Measurements from ENCODE around the gene MINDY4. TPM values are rescaled to one million over a fixed set of nuclear protein-coding genes. Genes with fewer than 3 reads are reported as not detected.

The MINDY4 gene
- total and polyA plus RNA-seq, 2 of the 13 experiments (the other 11 are each of a cell fraction or from before 2014, with no cell fraction given): not detected

- Histone ChIP-seq H3K79me2 (ENCODE audit: insufficient read depth, low read length) (no peaks in the 10 kb centered on the region), H3K27ac (ENCODE audit: extremely low read length, insufficient read depth, low read length) (no peak within 1 kb of the TSS), H3K4me2 (ENCODE audit: low read depth, low read length) (no peak within 1 kb of the TSS), H3K36me3 (replicated peaks in 1 of 2; ENCODE audit: control insufficient read depth in 1 of 2, insufficient read depth in 2 of 2, low read length in 2 of 2) (no peaks in the 10 kb centered on the region), H3K9ac (ENCODE audit: insufficient read depth, low read depth, low read length) (no peak within 1 kb of the TSS), H3K4me1 (ENCODE audit: insufficient read depth, low read length) (no peaks in the 10 kb centered on the region), H3K9me3 (ENCODE audit: low read length) (no peaks in the 10 kb centered on the region), H4K20me1 (ENCODE audit: insufficient read depth, low read length) (no peaks in the 10 kb centered on the region), H2AFZ (ENCODE audit: low read length) (no peak within 1 kb of the TSS), H3K27me3 (ENCODE audit: control insufficient read depth in 1 of 2, insufficient read depth in 2 of 2, low read length in 2 of 2) (peaks cover 6 to 10% of the 10 kb centered on the region in 2 experiments; a peak in 3 of 5 replicates), H3K4me3 (replicated peaks in 1 of 3; ENCODE audit: insufficient read depth in 1 of 3, low read depth in 2 of 3, low read length in 3 of 3) (no peak within 1 kb of the TSS)
- 30% methylated on average over 9 of the region's 12 CpGs for WGBS (ENCODE audit: low lambda C conversion rate)
- ChIA-PET CTCF (ENCODE audit: low intra/inter-chr PET ratio, low total read pairs) (no interaction called here), POLR2A (no interaction called here)
- TF ChIP-seq ZNF331 (CRISPR knock-in tag; IDR thresholded peaks at IDR 0.05) (no peak), ZFAT (CRISPR knock-in tag; conservative IDR thresholded peaks at IDR 0.05) (no peak), ZNF780A (CRISPR knock-in tag; IDR thresholded peaks at IDR 0.05) (no peak), REXO4 (CRISPR knock-in tag; IDR thresholded peaks at IDR 0.05; ENCODE audit: borderline replicate concordance) (no peak), ZBTB43 (CRISPR knock-in tag; conservative IDR thresholded peaks at IDR 0.05) (no peak), TP53 (CRISPR knock-in tag; conservative IDR thresholded peaks at IDR 0.05) (no peak), EP300 (IDR thresholded peaks at IDR 0.05; ENCODE audit: low read depth in 2 of 2, low read length in 2 of 2) (no peak), EP300 (CRISPR knock-in tag; IDR thresholded peaks at IDR 0.05; ENCODE audit: borderline replicate concordance) (no peak), GMEB2 (CRISPR knock-in tag; IDR thresholded peaks at IDR 0.05; ENCODE audit: low read depth) (no peak), IRX3 (CRISPR knock-in tag; IDR thresholded peaks at IDR 0.05; ENCODE audit: borderline replicate concordance, low read depth) (no peak), PCBP1 (IDR thresholded peaks at IDR 0.05; ENCODE audit: borderline replicate concordance, low read depth, low read length) (no peak), KLF15 (CRISPR knock-in tag; IDR thresholded peaks at IDR 0.05; ENCODE audit: borderline replicate concordance) (no peak), ZNF432 (CRISPR knock-in tag; IDR thresholded peaks at IDR 0.05; ENCODE audit: borderline replicate concordance) (no peak), HIVEP1 (CRISPR knock-in tag; IDR thresholded peaks at IDR 0.05) (no peak), ZBTB1 (CRISPR knock-in tag; IDR thresholded peaks at IDR 0.05; ENCODE audit: borderline replicate concordance) (no peak), LRRFIP1 (CRISPR knock-in tag; conservative IDR thresholded peaks at IDR 0.05) (no peak), RARA (CRISPR knock-in tag; IDR thresholded peaks at IDR 0.05) (no peak), FOXM1 (CRISPR knock-in tag; IDR thresholded peaks at IDR 0.05) (no peak), ZNF766 (CRISPR knock-in tag; IDR thresholded peaks at IDR 0.05; ENCODE audit: borderline replicate concordance) (no peak)
- FAIRE-seq (no peak), DNase-seq (ENCODE audit: low spot score) (no peak), ATAC-seq (no peak)
- intact Hi-C loops (cut with micrococcal nuclease; ENCODE audit: unreplicated experiment): no loop called here
- no TSS peak for BruUV-seq (replicated peaks)
- in situ Hi-C loops (cut with HindIII; ENCODE audit: extremely low pct_ligation_motif_present, low pct_unique_long_range_greater_than_20kb): no loop called here
Observed at GRCh38 chr7:30911561-30911969, 140.3 kb downstream of the MINDY4 start, which contains the start of gene AQP1. TSS of gene AQP1 (plus strand) at chr7:30911853. CDS start at chr7:30911910, 57 bp downstream.

All from HepG2 (cell line).